Pancreas (tissue), 10 donors: ENCODE measurements around the gene DYRK1A. TPM values are rescaled to one million over a fixed set of nuclear protein-coding genes. Genes with fewer than 3 reads are reported as not detected.

Experiments
- ATAC-seq, 4 donors: fragments of 200-7000 bp; cut with Tn5 transposase; one replicate each; pipeline versions ENCODE4 v1.8.0 to v1.9.1; 2020; ENCODE audit warnings: mild to moderate bottlenecking in 4 of 4, moderate library complexity in 4 of 4
- DNase-seq, 6 donors: peaks; one replicate each; pipeline ENCODE4 v3.0.0-alpha.2; 2020
- FAIRE-seq: peaks from 2 replicates; lab custom pipeline; 2012; peaks lifted over from hg19 to GRCh38; lab: Jason Lieb, UNC
- H3K27ac ChIP-seq, 4 donors: fragments of 200-600 bp; sonication (generic); 1 replicate in 3 of 4; 2 replicates in 1 of 4; pipeline versions ENCODE4 v1.5.0 to v1.8.0; 2020
- H3K27me3 ChIP-seq, 4 donors: fragments of 200-600 bp; one replicate each; pipeline ENCODE4 v1.8.0; 2021
- H3K36me3 ChIP-seq, 3 donors: fragments of 200-600 bp; sonication (generic) in 1 of 3; one replicate each; pipeline versions ENCODE4 v1.5.0 to v1.8.0; 2020 to 2021
- H3K4me1 ChIP-seq, 3 donors: fragments of 200-600 bp; one replicate each; pipeline ENCODE4 v1.8.0; 2021
- H3K4me3 ChIP-seq, 4 donors: fragments of 200-600 bp; sonication (generic) in 2 of 4; one replicate each; pipeline versions ENCODE4 v1.5.0 to v1.8.0; 2020 to 2021
- H3K9me3 ChIP-seq, 4 donors: fragments of 200-600 bp; one replicate each; pipeline ENCODE4 v1.8.0; 2021
- WGBS, 2 donors: extraction: QIAGEN DNeasy Blood & Tissue Kit; methylation state at CpG; one replicate each; pipeline ENCODE4 v1.1.7; 2013; 5-methylcytosine and 5-hydroxymethylcytosine counted together
- intact Hi-C, 3 donors: fragments of 100-400 bp; cut with DNase I; formaldehyde crosslinking; loops; one replicate each; pipeline versions ENCODE4 v1.11.1 to v1.14.2; 2022
- polyA plus RNA-seq, 2 donors: library from polyadenylated mRNA; stranded (reverse); fragments of 200-250 nt; gene quantifications; one replicate each; pipeline ENCODE4 v1.2.3, GENCODE V29; 2013
- total RNA-seq, 6 donors: library from RNA; stranded (reverse); fragmentation: NEBNext Ultra II Directional in 4 of 6; extraction: Animal tissue kit (Norgen Biotek cat#: 25700) in 4 of 6; gene quantifications; one replicate each; pipeline versions ENCODE4 v1.2.1 to v1.2.4, GENCODE V29; 2021 to 2023
- TF ChIP-seq, protein P1 (sequence below), 4 donors: fragments of 200-600 bp; sonication (generic) in 3 of 4; IDR thresholded peaks; one replicate each; pipeline versions ENCODE4 v1.5.0 to v1.8.0; 2021; ENCODE audit warnings: antibody characterized with exemption in 4 of 4
- donor health status: healthy with polysubstance abuse.
- donor health status: DM: no; HTN: no; CAD: no; lungs with moderate emphysema.
- donor health status: DM: no; HTN: no; CAD: no.
- donor health status: control.
- donor health status: control.
- donor health status: Bipolar disorder and iron deficiency.
- donor health status: DM: yes; HTN: yes; CAD: no.
- donor health status: DM: no; HTN: no; CAD: no.
- donor health status: DM: no; HTN: no; CAD: no.
- donor health status: DM: yes; HTN: yes; CAD: no.

Gene DYRK1A
- total and polyA plus RNA-seq, 8 donors = 10.4 to 37.9 (median 22.3) TPM

DNA sequence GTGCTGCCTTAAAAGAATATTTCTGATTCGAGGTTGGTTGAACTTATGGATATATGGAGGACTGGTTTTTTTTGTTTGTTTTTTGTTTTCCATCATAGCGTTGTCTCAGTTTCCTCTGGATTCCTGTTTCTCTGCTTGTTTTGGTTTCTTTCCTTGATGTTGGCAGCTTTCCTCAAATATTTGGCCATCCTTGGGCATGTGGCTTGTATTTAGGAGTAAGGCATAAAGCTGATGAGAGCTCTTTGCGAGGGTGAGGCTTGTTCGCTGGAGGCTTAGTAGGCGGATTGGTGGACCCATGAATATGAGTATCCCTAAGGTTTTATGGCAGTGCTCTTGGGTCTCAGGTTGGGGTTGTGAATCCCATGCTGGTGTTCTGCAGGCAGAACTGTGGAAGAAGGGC lies 22.9 kb downstream of the DYRK1A start:
- Histone ChIP-seq H3K4me3 (no peak overlapping the region), H3K36me3 (no peaks in the 10 kb centered on the region), H3K4me1 (peaks cover 11 to 25% (median 13%) of the 10 kb centered on the region in 3 donors), H3K27me3 (no peaks in the 10 kb centered on the region), H3K9me3 (no peaks in the 10 kb centered on the region), H3K27ac (no peak overlapping the region)
- DNase-seq (no peak), FAIRE-seq (no peak), ATAC-seq (no peak)
- intact Hi-C loops = no loop called here
- TF ChIP-seq, protein P1, sequence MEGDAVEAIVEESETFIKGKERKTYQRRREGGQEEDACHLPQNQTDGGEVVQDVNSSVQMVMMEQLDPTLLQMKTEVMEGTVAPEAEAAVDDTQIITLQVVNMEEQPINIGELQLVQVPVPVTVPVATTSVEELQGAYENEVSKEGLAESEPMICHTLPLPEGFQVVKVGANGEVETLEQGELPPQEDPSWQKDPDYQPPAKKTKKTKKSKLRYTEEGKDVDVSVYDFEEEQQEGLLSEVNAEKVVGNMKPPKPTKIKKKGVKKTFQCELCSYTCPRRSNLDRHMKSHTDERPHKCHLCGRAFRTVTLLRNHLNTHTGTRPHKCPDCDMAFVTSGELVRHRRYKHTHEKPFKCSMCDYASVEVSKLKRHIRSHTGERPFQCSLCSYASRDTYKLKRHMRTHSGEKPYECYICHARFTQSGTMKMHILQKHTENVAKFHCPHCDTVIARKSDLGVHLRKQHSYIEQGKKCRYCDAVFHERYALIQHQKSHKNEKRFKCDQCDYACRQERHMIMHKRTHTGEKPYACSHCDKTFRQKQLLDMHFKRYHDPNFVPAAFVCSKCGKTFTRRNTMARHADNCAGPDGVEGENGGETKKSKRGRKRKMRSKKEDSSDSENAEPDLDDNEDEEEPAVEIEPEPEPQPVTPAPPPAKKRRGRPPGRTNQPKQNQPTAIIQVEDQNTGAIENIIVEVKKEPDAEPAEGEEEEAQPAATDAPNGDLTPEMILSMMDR (IDR thresholded peaks at IDR 0.05) = no peak
- 74 to 76% methylated on average over 5 of the region's 5 CpGs for WGBS, 2 donors

DNA sequence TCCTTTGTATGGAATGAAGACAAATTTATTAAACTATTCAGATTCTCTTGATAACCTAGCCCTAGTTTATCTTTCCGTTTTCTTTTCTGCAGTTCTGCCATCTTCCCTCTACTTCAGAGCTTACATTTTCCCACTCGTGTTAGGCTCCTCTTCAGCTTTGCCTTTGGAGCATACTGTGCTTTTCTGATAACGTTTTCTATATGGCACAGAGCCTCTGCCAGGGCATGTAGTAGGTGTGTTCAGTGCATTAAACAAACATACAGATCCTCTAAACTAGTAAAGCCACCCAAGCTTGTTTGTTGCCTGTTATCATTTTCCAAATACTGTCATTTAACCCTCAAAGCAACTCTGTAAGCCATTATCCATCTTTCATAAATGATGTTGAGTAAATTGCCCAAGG lies 25.1 kb downstream of the DYRK1A start:
- WGBS, 2 donors = 25 to 32% methylated on average over 3 of the region's 3 CpGs
- DNase-seq (no peak), FAIRE-seq (no peak), ATAC-seq (no peak)
- Histone ChIP-seq H3K27me3 (no peaks in the 10 kb centered on the region), H3K36me3 (no peaks in the 10 kb centered on the region), H3K9me3 (no peaks in the 10 kb centered on the region), H3K4me1 (peaks cover 5 to 21% (median 12%) of the 10 kb centered on the region in 3 donors), H3K4me3 (no peak overlapping the region), H3K27ac (no peak overlapping the region)
- TF ChIP-seq, protein P1 (IDR thresholded peaks at IDR 0.05) = no peak
- intact Hi-C loops = no loop called here

DNA sequence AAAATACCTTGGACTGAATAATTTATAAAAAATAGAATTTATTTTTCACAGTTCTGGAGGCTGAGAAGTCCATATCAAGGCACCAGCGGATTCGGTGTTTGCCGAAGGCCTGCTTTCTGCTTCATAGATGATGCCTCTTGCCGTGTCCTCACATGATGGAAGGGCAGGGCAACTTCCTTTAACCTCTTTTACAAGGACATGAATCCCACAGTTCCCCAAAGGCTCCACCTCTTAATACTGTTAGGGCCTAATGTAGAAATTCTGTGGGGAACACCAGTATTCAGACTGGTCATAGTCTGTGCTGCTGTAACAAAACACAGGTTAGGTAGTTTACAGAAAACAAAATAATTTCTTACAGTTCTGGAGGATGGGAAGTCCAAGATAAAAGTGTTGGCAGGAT lies 25.9 kb downstream of the DYRK1A start:
- 88 to 92% methylated on average over 4 of the region's 4 CpGs for WGBS, 2 donors
- intact Hi-C loops = no loop called here
- no peak overlapping the region for H3K4me3 ChIP-seq

DNA sequence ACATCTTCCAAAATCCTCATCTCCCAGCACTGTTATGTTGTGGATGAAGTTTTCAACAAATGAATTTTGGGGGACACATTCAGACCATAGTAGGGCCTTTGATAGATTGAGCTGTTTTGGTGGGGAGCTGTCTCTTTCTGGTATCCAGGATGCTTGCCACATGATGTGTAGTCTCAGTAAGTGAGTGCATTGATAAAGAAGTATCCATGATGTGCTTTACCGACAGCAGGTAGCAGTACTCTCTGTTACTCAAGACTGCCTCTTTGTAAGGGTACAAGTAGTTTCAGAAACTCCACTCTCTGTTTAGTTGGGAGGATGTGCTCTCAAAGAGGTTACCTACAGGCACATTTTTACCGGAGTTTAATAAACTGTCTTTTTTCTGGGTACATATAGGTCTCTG lies 26.5 kb downstream of the DYRK1A start:
- no peak overlapping the region for H3K4me3 ChIP-seq
- intact Hi-C loops = no loop called here
- peaks cover 5 to 10% (median 8%) of the 10 kb centered on the region in 3 donors for H3K4me1 ChIP-seq
- H3K36me3 ChIP-seq = no peaks in the 10 kb centered on the region
- FAIRE-seq (no peak), ATAC-seq (no peak), DNase-seq (no peak)
- TF ChIP-seq, protein P1 (IDR thresholded peaks at IDR 0.05) = no peak
- H3K27me3 ChIP-seq = no peaks in the 10 kb centered on the region
- no peaks in the 10 kb centered on the region for H3K9me3 ChIP-seq
- WGBS, 2 donors = 92 to 98% methylated on average over 2 of the region's 2 CpGs
- no peak overlapping the region for H3K27ac ChIP-seq

More for the DNA sequence above, 25.9 kb downstream of the DYRK1A start:
- no peaks in the 10 kb centered on the region for H3K27me3 ChIP-seq
- TF ChIP-seq, protein P1 (IDR thresholded peaks at IDR 0.05) = no peak
- no peak for ATAC-seq
- no peak for FAIRE-seq
- no peak for DNase-seq
- H3K36me3 ChIP-seq = no peaks in the 10 kb centered on the region
- no peaks in the 10 kb centered on the region for H3K9me3 ChIP-seq
- H3K4me1 ChIP-seq = peaks cover 5 to 14% (median 8%) of the 10 kb centered on the region in 3 donors
- H3K27ac ChIP-seq = no peak overlapping the region

GRCh38 chr21:37393786-37394185 lies 27.2 kb downstream of the DYRK1A start:
- no peak overlapping the region for H3K4me3 ChIP-seq
- TF ChIP-seq, protein P1 (IDR thresholded peaks at IDR 0.05) = no peak
- FAIRE-seq (no peak), DNase-seq (peak in 1 of 6 donors; percentile 22), ATAC-seq (peak in 3 of 4 donors; percentile 28 to 39 (median 33))
- peaks cover 5 to 10% (median 8%) of the 10 kb centered on the region in 3 donors for H3K4me1 ChIP-seq
- H3K9me3 ChIP-seq = no peaks in the 10 kb centered on the region
- 80 to 83% methylated on average over 3 of the region's 3 CpGs for WGBS, 2 donors
- H3K36me3 ChIP-seq = no peaks in the 10 kb centered on the region
- H3K27me3 ChIP-seq = no peaks in the 10 kb centered on the region
- intact Hi-C loops = no loop called here
- no peak overlapping the region for H3K27ac ChIP-seq
